GM12872 (cell line): ENCODE results near the gene NTMT1.
A peak's percentile ranks its signal among the peaks of the same experiment; 100 is the strongest.

Source experiments
- CTCF ChIP-seq: IDR thresholded peaks from 3 replicates; pipeline ENCODE4 v1.5.1; 2011; ENCODE audit warnings: low read depth, mild to moderate bottlenecking, low read length, moderate library complexity; ENCODE audit not compliant: insufficient read depth

NTMT1 gene

GRCh38 chr9:129608561-129609481 is 17.1 kb upstream of the NTMT1 start:
- no peak for TF ChIP-seq CTCF

- no peak for TF ChIP-seq CTCF
Measured at GRCh38 chr9:129609486-129610212, 16.3 kb upstream of the NTMT1 start.

- no peak for TF ChIP-seq CTCF
Measured at GRCh38 chr9:129610213-129610472, 15.8 kb upstream of the NTMT1 start.

GRCh38 chr9:129610473-129611306 is 15.3 kb upstream of the NTMT1 start:
- TF ChIP-seq CTCF, result peak; percentile 84

GRCh38 chr9:129611307-129611800 is 14.6 kb upstream of the NTMT1 start:
- no peak for TF ChIP-seq CTCF

GRCh38 chr9:129612123-129612522 is 13.8 kb upstream of the NTMT1 start:
- TF ChIP-seq CTCF, result 0 out of 3 replicates have a peak, but pooled peaks have one; percentile 13
